Amygdala (tissue), 56 donors: ENCODE data around the gene TRPM3.
A peak's percentile ranks its signal among the peaks of the same experiment; 100 is the strongest.

Experiments
- DNase-seq, 56 donors: peaks; one replicate each; lab custom pipeline; 2025; lab: John Stamatoyannopoulos, UW

TRPM3 gene

DNA sequence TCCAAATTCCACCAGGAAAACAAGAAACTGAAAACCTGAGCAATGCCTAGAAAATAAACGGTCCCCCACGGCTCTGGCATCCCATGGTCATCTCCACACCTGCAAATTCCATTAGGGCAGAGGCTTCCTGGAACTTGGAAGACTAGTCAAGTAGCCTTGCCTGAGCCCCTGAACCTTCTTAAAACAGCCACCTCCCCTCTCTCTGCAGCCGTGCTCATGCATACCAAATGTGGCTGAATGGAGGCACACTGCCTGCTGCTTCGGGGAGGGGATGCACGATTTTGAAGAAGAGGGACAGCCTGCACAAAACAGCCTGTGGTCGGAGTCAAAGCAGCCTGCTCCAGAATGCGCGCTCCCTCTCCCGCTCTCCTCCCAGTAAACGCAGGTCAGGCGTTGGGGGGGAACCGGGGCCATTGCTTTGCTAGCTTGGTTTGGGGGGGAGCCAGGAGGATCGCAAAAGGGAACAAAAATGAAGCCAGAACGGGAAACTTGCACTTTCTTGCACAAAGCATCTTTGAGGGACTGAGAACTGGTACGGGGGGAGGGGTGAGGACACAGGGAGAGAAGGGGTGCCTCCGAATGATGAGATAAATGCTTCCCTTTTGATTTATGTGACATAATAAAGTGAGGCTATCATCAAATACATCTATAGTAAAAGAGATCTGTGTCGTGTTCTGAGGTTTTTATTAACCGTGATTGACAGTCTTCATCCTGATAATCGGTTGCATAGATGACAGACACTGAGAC is at the start of gene TRPM3:
Gene TRPM3 (minus strand): TSS at position 347 of the 747 bp plus-strand sequence. CDS start 267 bp downstream, at position 80.
- peak in 25 of 56 donors; percentile 1 to 42 (median 17) for DNase-seq

DNA sequence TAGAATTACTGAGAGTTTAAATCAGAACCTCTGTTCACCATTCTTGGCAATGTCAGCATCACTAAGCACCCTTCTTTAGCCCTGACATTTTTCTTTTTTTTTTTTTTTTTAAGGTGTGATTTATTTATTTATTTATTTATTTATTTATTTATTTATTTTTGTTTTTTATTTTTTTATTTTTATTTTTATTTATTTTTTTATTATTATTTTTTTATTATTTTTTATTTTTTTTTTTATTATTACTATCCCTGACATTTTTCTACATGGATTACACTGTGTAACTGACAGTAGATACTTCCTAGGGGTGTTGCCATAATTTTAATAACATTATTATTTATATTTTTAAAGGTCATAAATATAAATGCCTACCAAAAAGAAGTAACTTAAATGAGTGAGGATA is 47.0 kb upstream of the TRPM3 start:
- DNase-seq = no peak

DNA sequence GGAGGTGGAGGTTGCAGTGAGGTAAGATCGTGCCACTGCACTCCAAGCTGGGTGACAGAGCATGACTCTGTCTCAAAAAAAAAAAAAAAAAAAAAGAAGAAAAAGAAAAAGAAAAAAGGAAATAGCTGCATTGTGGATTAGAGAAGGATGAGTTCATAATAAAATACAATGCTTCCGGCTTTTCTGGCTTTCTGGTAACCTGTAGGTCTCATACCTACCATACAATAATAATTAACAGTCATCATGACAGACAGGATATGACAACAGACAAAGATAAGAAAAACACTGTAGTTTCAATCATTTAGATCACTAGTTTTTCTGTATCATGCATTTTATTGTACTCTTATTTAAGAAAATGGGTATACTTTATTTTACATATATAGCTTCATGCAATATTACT is 40.7 kb upstream of the TRPM3 start:
- DNase-seq = no peak

DNA sequence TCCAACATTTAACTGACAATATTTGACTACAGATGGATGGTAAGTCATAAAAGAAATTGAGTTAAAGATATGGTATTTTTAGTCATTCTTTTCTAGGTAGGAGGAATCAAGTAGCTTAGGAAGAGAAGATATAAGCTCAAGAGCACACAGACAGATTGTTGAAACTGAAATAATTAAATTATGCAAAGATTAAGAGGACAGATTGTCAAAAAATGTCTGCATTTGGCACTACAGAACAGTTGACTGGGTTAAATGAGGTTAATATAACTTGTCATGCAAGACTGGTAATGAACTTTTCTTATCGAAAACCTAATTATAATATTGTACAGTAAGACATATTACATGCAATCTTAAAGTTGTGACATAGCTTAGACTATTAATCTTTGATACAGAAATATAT is 36.3 kb upstream of the TRPM3 start:
- no peak for DNase-seq

DNA sequence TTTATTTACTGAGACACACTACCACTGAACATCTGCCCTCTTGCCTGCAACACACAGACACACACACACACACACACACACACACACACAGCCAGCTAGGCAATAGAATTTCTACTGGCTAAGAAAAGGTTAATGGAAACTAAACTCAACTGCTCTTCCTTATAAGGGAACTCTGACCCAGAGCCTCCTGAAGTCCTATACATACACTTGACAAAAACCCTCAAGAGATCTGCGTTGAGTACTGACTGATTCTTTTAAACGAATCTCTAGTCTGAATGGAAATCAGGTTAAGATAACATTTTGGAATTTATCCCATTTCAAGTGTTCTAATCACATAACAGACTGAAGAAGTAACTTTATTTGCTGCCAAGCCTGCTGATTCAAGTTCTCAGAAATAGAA is 25.9 kb upstream of the TRPM3 start:
- no peak for DNase-seq

DNA sequence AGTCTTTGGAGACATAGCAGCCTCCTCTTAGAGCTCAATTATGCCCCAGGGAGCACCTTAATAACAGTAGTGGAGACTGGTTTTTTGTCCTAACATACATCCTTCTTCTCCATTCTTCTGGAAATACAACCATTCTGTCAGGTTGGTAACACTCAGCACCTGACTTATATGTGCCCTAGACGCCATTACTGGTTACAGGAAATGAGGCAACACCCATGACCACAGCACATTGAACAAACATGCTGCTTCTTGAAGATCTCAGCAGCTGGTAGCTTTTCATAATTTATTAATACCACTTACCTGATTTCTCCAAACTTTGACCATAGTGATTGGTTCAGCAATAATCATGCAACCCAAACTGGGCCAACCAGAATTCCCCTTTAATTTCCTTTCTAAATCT is 25.1 kb upstream of the TRPM3 start:
- DNase-seq = no peak

DNA sequence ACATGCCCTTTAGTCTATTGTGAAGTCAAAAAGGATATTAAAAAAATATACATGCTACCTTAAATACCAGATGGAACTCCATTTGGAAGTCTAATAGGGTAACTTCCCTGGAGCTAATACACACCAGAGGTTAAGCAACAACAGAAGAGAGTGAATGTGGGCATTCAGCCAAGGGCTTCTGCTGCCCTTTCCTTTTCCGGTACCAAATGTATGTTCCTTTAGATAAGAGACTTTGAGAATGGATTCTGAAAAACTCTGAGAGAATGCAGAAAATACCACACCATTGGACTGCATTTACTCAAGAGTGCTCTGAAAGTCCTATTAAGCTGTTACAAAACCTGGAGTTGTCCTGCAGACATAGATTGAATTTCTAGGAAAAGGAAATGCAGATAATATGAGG is 23.8 kb upstream of the TRPM3 start:
- DNase-seq = no peak

DNA sequence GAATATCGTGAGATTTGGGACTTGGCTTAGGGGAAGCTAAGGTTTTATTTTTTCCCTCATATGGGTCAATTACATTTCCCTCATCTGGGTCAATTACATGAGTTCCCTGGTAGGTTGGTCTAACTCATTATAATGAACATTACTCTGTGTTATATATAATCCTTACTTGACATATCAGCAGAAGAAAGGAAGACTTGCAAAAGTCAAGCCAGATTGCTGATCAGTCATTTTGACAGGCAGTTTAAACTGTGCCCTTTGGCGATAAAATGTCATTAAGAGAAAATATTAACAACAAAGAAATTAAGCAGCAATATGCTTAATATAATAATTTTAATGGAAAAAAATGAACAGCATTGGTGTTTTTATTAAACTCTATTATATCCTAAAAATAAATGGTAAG is 23.1 kb upstream of the TRPM3 start:
- DNase-seq = no peak

DNA sequence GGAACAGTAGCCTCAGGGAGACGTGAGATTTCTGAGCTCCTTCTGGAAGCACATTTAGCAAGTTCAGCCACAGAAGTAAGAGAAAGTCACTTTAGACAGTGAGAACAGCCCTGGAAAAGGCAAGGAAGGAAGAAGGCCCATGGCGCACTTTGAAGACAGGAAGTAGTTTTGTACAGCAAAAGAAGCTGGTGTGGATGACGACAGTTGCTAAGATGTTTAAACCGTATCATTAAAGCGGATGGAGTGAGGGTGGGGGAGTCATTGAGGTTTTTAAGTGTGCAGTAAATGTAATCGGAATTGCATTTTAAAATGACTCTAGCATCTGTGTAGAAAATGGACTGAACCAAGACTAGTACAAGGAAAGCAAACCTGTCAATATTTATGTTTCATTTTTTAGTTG is 15.3 kb upstream of the TRPM3 start:
- no peak for DNase-seq

DNA sequence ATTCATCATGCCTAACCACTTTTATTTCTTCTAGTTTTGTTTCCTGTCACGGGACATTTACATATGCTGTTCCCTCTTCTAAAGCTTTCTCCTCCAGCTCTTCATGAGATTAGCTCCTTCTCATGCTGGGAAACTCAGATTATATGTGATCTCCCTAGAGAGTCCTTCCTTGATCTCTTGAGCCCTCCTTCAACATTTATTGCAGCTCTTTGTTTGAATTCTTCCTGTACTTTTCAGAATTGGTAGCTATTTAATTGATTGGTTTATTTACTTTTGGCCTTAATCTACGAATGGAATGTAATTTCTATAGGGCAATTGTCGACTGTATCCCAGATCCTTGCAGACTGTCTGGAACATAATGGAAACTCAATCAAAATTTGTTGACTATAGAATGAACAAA is 9.7 kb upstream of the TRPM3 start:
- DNase-seq = no peak

DNA sequence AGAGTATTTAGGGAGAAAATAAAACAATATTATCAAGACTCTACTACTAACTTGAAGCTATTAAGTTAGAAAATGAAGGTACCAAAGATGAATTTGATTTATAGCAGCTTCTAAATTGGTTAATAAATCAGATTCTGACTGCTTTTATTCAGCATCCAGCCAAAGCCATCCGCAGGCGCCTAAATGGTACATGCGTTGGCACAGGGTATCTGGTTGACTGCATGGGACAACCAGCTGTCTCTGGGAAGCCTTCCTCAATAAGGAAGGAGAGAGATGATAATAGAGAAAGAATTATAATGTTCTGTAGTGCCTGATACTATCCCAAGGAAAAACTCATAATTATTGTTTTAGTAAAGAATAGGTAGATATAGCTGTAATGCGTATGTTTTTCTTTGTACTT is 9.1 kb upstream of the TRPM3 start:
- DNase-seq = no peak

DNA sequence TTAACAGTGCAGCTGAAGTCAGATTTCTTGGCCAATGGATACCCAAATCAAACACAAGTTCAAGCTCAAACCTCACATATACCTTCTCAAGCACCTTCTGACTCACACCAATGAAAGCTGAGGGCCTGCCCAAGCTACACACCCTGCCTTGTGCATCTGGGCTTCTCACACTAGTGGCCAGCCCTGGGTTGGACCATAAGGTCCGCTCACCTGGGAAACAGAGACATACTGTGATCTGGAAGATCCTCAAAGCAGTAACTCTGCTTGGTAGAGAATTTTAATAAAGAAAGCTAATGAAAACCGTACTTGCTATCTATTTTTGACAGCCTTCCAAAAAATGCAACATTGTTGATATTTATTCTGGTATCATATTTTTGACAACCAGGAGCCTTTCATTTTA is 7.4 kb upstream of the TRPM3 start:
- DNase-seq = no peak

DNA sequence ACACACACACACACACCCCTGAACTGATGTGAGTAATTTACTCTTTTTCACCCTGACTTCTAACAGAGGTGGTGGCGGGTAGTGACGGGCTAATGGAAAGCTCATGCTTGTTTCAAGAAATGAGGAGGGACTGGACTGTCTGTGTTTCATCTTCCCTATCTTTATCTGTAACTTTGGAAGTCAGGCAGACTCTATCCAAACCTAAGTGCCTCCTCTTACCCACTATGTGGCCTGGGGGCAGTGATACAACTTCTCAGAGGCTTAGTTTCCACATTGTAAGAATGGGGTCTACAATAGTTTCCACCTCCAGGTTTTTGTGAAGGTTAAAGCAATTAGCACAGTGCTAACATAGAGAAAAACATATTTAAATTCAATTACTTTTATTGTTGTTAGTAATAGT is 5.9 kb upstream of the TRPM3 start:
- no peak for DNase-seq

DNA sequence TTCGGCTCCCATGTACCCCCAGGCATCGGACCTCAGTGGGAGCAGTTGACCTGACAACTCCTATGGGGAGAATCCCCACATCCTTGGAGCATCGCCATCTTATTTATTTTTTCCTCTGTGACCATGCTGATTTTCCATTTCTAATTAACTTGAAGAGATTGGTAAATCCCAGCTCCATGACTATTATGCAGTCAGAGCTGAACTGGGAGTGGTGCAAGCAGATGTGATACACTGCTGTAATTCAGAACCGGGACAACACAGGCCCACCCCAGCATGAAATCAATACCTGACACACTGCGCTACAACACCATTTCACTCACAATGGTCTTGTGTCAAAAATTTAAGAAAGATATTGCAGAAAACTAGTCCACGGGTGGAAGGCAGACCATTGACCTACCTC is 1.0 kb upstream of the TRPM3 start:
- DNase-seq = no peak

DNA sequence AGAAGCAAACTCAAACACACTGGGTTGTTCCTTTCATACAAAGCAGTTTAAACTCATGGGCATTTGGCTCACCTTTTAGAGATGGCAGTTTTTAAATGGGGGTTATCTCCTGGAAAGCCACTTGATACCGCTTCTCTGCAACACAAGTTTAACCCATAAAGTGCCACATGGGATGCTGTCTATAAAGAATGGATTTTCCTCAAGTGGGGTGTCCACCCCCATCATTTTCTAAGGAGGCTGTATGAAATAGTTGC is 528 bp upstream of the TRPM3 start:
- no peak for DNase-seq

DNA sequence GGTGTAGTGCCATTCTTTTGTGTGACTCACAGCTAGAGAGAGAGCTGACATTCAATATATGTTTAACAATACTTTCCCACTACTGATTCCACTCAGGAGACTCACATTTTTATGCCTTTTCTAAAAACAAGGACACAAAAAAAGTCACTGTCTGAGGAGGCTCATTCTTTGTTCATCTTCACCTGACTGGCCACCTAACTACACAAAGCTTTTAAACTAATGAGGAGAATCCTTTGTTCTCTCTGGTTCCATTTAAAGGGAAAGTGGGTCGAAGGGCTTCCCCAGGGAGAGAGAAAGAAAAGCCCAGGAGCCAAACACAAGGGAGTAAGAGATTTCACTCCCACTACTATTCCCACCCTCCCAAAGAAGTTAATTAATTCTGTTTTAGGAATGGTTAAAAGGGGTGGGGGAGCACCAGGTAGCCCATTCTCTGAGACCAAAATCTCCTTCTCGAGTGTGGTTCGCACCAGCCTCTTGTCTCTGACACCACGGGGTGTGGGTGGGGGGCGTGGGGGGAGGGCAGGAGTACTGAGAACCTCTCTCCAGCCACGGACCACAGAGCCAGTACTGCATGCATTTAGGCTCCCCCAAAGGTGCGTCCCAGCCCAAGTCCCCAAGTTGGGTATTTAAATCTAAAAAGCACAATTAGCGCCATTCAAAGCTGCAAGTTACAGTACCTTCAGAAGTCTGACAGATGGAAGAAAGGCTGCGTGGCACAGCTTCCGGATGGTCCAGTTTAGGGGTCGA is 747 bp downstream of the TRPM3 start:
- no peak for DNase-seq

DNA sequence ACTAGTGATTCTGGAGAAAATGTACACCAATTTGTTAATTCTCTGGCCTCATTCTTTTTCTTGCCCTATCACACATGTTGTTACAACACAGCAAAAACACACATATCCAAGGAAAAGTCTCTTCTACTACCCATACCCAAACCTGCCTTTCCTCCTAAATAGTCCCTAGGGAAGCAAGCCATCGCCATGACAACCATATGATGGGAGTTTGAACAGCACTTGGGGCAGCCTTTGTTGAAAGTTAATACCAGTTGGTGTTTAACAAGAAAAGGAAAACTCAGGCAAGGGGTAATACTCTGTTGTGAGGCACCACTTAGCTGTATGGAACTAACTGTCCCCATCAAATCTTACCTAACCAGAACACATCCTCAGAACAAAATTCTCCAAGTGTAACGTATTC is 1.7 kb downstream of the TRPM3 start:
- DNase-seq = no peak

DNA sequence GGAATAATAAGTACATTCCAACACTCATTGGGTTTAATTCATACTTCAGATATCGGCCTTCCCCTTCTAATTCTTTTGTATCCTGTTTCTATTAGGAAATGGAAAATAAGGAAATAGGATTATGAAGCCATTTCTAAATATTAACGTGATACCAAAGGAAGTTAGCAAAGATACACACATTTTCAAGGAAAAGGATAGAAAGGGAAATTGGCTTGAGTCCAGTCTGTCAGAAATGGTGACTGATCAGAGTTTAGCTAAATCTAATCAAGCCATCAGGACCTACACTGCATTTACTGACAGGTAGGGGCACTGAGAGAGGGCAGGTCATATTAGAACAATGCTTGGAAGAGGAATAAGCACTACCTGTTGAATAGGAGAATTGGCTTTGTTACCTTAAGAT is 3.1 kb downstream of the TRPM3 start:
- DNase-seq = no peak

DNA sequence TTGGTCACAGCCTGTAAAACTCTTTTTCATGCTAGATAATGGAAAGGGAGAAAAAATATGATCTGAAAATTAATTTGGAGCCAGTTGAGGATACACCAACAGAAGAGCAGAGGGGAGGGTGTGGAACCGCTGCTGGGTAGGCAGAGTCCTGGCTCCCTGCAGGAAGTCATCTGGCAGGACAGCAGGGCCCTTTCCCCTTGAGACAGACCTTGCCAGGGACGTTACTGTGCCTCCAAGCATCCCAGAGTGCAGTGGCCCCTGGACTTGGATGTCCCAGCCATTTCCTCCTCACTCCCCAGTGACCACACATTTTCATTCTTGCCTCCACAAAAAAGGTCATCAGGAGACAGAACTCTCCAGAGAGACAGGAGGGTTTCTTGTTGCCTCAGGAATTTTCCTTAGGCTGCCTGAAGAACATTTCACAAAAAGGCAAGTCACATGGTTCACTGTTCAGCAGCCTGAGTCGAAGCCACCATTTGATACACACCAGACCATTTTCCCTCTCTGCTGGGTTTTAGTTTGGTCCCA is 5.9 kb downstream of the TRPM3 start:
- peak in 16 of 56 donors; percentile 0 to 69 (median 9) for DNase-seq

DNA sequence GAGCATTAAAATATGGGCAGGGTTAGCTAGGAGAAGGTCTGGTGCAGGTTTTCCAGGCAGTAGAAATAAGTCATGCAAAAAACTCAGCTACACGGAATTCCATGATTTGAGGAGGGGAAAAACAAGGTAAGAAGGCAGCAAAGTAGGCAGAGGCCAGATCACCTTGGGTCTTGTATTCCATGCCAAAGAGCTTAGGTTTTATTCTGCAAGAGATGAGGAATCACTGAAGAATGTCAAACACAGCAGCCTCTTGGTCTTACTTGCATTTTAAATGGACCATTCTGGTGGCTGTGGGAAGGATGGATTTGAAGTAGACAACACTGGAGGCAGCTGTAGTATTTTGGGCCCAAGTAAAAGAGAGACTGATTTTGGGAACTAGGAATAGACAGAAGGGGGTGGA is 8.6 kb downstream of the TRPM3 start:
- no peak for DNase-seq

DNA sequence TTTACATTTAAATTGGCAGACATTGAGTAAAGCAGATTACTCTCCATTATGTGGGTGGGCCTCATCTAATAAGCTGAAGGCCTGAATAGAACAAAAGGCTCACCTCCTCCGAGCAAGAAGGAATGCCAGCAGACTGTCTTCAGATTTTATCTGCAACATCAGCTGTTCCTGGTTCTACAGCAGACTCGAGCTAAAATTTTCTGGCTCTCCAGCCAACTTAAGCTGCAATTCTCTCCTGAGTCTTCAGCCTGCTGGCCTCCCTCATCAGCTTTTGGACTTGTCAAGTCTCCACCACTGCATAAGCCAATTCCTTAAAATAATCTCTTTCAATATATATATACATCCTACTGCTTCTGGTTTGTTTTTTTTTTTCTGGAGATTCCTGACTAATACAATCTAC is 12.5 kb downstream of the TRPM3 start:
- DNase-seq = no peak

DNA sequence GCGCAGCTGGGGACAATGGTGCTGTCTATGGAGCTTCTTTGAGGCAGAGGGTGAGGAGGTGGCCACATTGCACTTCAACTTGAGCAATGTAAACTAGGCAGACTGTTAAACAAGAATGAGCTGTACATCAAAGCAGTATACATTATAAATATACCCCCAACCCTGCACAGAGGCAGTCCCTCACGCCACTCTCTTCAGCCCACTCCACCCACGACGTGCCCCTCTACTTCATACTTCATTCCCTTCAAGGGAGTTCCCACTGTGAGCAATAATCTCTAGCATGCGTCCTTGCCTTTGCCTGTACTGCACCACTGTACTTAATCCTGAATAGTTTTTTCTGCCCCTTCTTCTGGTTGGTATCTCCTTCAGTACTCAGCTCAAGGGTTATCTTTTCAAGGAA is 14.4 kb downstream of the TRPM3 start:
- peak in 7 of 56 donors; percentile 1 to 34 (median 4) for DNase-seq
